Islet of Langerhans (tissue), 1 donor: ENCODE measurements around the gene RPRD1B.
"Not testable (repeated sequence)": the region's sequence is repeated elsewhere in the genome, so short reads cannot be mapped to it uniquely, and the experiment has no call there.

ENCODE experiments used
- FAIRE-seq: peaks from one replicate; lab custom pipeline; 2011; peaks lifted over from hg19 to GRCh38; lab: Jason Lieb, UNC

Gene RPRD1B

GRCh38 chr20:38073307-38074071, 39.9 kb downstream of the RPRD1B start:
- FAIRE-seq = no peak

GRCh38 chr20:38075161-38075998, 41.8 kb downstream of the RPRD1B start:
- no peak for FAIRE-seq

- no peak for FAIRE-seq
Observed at GRCh38 chr20:38076548-38076947, 43.0 kb downstream of the RPRD1B start.

GRCh38 chr20:38078084-38078483, 44.5 kb downstream of the RPRD1B start:
- no peak for FAIRE-seq

- no peak for FAIRE-seq
Observed at GRCh38 chr20:38079353-38079752, 45.8 kb downstream of the RPRD1B start.

- FAIRE-seq = no peak
Observed at GRCh38 chr20:38081575-38081974, 48.0 kb downstream of the RPRD1B start.

GRCh38 chr20:38082894-38083293, 49.3 kb downstream of the RPRD1B start:
- no peak for FAIRE-seq

GRCh38 chr20:38083338-38084048, 49.9 kb downstream of the RPRD1B start:
- FAIRE-seq = no peak

- FAIRE-seq = no peak
Observed at GRCh38 chr20:38084425-38084951, 50.9 kb downstream of the RPRD1B start.

- no peak for FAIRE-seq
Observed at GRCh38 chr20:38085026-38085425, 51.5 kb downstream of the RPRD1B start.

GRCh38 chr20:38089500-38089899, 56.0 kb downstream of the RPRD1B start:
- FAIRE-seq = no peak

GRCh38 chr20:38090061-38090460, 56.5 kb downstream of the RPRD1B start:
- no peak for FAIRE-seq

GRCh38 chr20:38091441-38092216, 58.1 kb downstream of the RPRD1B start:
- no peak for FAIRE-seq

- FAIRE-seq = no peak
Observed at GRCh38 chr20:38092260-38092857, 58.8 kb downstream of the RPRD1B start.

- no peak for FAIRE-seq
Observed at GRCh38 chr20:38092915-38093314, 59.4 kb downstream of the RPRD1B start.

- no peak for FAIRE-seq
Observed at GRCh38 chr20:38093641-38094077, 60.1 kb downstream of the RPRD1B start.

GRCh38 chr20:38094373-38094891, 60.9 kb downstream of the RPRD1B start:
- no peak for FAIRE-seq

GRCh38 chr20:38095017-38095686, 61.6 kb downstream of the RPRD1B start:
- FAIRE-seq = no peak

- FAIRE-seq = no peak
Observed at GRCh38 chr20:38098952-38099351, 65.4 kb downstream of the RPRD1B start.

- not testable (repeated sequence) for FAIRE-seq
Observed at GRCh38 chr20:38102206-38102605, 68.7 kb downstream of the RPRD1B start.
